ENCODE results near the gene GCDH.
"Not testable (repeated sequence)": the region's sequence is repeated elsewhere in the genome, so short reads cannot be mapped to it uniquely, and the experiment has no call there.

The GCDH gene

GRCh38 chr19:12890787-12891552 is at the start of gene GCDH:
GCDH (plus strand) TSS chr19:12891160; CDS start chr19:12891305, 145 bp downstream.
- peak; percentile 95 to 98 for DNase-seq (ENCODE audit: low read depth in 2 of 2)

GRCh38 chr19:12842511-12842910 is 48.4 kb upstream of the GCDH start:
- no peak for DNase-seq (ENCODE audit: low read depth in 2 of 2)

GRCh38 chr19:12843328-12843727 is 47.6 kb upstream of the GCDH start:
- DNase-seq (ENCODE audit: low read depth in 2 of 2) = no peak

- DNase-seq (ENCODE audit: low read depth in 2 of 2) = no peak
Measured at GRCh38 chr19:12843999-12844732, 46.8 kb upstream of the GCDH start.

GRCh38 chr19:12846613-12847012 is 44.3 kb upstream of the GCDH start:
- DNase-seq (ENCODE audit: low read depth in 2 of 2) = not testable (repeated sequence)

- peak; percentile 77 to 87 for DNase-seq (ENCODE audit: low read depth in 2 of 2)
Measured at GRCh38 chr19:12847159-12848139, 43.5 kb upstream of the GCDH start.

- no peak for DNase-seq (ENCODE audit: low read depth in 2 of 2)
Measured at GRCh38 chr19:12856653-12857052, 34.3 kb upstream of the GCDH start.

- DNase-seq (ENCODE audit: low read depth in 2 of 2) = no peak
Measured at GRCh38 chr19:12858041-12858928, 32.7 kb upstream of the GCDH start.

- no peak for DNase-seq (ENCODE audit: low read depth in 2 of 2)
Measured at GRCh38 chr19:12859546-12859945, 31.4 kb upstream of the GCDH start.

- DNase-seq (ENCODE audit: low read depth in 2 of 2) = no peak
Measured at GRCh38 chr19:12864143-12864542, 26.8 kb upstream of the GCDH start.

- no peak for DNase-seq (ENCODE audit: low read depth in 2 of 2)
Measured at GRCh38 chr19:12864721-12865715, 25.9 kb upstream of the GCDH start.

- DNase-seq (ENCODE audit: low read depth in 2 of 2) = no peak
Measured at GRCh38 chr19:12865746-12866415, 25.1 kb upstream of the GCDH start.

GRCh38 chr19:12866416-12867119 is 24.4 kb upstream of the GCDH start:
- DNase-seq (ENCODE audit: low read depth in 2 of 2) = no peak

- DNase-seq (ENCODE audit: low read depth in 2 of 2) = peak; percentile 56 to 60
Measured at GRCh38 chr19:12867120-12868099, 23.6 kb upstream of the GCDH start.

- no peak for DNase-seq (ENCODE audit: low read depth in 2 of 2)
Measured at GRCh38 chr19:12868540-12869112, 22.3 kb upstream of the GCDH start.

GRCh38 chr19:12871681-12872080 is 19.3 kb upstream of the GCDH start:
- no peak for DNase-seq (ENCODE audit: low read depth in 2 of 2)

GRCh38 chr19:12872255-12872654 is 18.7 kb upstream of the GCDH start:
- no peak for DNase-seq (ENCODE audit: low read depth in 2 of 2)

Measured in stimulated activated CD4-positive, alpha-beta T cell treated with anti-CD3 and anti-CD28 coated beads, Interleukin-15, amount 100 ng/mL, for 48 hours (primary cell).